HG02623 (cell line): ENCODE measurements around the gene EXOC4.
"Not testable (repeated sequence)": the region's sequence is repeated elsewhere in the genome, so short reads cannot be mapped to it uniquely, and the experiment has no call there.

Experiments
- ATAC-seq: cut with Tn5 transposase; IDR thresholded peaks from one replicate; pipeline ENCODE4 v1.9.1; 2021; ENCODE audit warnings: moderate library complexity; ENCODE audit not compliant: unreplicated experiment

Gene EXOC4

DNA sequence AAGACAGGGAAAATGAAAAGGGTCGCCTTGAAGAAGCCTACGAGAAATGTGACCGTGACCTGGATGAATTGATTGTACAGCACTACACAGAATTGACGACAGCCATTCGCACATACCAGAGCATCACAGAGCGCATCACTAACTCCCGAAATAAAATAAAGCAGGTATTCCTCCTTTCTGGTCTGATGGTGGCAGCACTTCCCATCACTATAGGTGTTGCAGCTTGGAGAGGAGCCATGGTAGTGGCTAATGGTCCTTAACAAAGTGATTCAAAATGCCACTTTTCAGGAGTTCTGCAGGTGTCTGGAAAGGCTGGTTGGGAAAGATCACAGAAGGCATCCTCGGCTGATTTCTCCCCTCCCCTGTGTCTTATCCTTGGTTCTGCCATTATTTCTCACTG lies 22.1 kb downstream of the EXOC4 start:
- ATAC-seq: no peak

DNA sequence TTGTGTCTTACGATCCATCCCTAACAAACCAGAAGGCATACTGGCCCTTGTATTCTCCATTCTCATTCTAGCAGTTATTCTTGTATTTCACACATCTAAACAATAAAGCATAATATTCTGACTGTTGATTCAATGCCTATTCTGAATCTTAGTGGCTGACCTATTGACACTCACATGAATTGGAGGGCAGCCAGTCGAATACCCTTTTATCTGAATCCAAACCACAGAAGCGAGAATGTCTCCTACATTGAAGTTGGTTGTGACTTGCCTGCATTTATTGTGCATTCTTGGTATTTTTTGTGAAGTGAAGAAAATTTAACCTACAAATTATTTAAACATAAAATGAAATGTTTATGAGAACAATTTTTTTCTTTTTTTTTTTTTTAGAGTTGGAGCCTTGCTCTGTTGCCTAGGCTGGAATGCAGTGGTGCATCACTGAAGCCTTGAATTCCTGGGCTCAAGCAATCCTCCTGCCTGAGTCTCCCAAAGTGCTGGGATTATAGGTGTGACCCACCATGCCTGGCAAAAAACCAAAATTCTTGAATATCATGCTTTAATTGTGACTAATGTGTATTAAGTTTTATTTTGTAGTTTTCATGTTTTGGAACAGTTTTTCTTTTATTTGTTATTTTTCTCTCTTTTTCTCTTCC lies 22.7 kb downstream of the EXOC4 start:
- no peak for ATAC-seq

DNA sequence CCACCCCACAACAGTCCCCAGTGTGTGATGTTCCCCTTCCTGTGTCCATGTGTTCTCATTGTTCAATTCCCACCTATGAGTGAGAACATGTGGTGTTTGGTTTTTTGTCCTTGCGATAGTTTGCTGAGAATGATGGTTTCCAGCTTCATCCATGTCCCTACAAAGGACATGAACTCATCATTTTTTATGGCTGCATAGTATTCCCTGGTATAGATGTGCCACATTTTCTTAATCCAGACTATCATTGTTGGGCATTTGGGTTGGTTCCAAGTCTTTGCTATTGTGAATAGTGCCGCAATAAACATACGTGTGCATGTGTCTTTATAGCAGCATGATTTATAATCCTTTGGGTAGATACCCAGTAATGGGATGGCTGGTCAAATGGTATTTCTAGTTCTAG lies 26.1 kb downstream of the EXOC4 start:
- ATAC-seq: not testable (repeated sequence)

DNA sequence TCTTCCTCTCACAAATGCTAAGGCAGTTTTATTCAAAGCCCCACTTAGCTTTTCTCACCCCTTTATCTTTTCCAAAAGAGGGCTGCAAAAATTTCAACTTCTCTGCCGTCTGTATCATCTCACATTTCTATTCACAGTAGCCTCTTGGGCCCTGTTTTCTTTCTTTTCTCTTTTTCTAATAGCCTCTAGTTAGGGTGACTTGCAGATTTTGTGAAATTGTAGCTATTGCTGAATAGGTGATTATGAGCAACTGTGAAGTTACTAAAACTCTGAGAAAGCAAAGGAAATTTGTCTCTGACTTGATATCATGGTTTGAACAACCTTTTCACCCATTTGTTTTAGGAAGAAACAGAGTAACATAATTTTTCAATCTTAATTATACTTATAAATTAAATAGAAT lies 29.2 kb downstream of the EXOC4 start:
- ATAC-seq: no peak

DNA sequence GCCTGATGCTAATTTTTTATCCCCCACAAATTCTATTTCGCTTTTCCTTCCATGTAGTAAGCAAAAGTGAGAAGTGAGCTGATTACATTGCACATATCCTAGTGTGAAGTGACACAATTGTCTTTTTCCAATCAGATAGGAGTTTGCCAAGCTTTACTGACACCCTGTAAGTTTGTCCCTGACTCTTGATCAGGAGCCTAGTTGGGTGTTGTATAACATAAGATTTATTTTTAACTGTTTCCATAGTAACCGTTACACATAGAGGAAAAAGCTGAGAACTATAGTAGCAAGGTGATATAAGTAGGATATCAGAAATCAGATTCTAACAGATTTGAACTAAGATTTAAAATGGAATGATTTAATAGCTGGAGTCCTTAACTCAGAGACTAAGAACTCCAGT lies 31.2 kb downstream of the EXOC4 start:
- no peak for ATAC-seq

DNA sequence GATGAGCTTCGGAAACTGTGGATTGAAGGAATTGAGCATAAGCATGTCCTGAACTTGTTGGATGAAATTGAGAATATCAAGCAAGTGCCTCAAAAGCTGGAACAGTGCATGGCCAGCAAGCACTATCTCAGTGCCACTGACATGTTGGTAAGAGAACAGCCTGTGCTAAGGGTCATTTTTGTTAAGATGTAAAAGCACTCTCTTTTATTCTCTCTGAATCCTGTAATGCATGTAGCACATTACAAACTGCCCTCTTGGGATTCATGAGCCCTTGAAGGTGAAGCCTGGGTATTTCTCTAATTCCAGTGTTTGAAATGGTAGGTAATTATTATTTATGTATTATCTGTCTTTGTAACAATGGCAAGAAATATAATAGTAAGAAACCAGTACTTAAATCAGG lies 36.1 kb downstream of the EXOC4 start:
- no peak for ATAC-seq

DNA sequence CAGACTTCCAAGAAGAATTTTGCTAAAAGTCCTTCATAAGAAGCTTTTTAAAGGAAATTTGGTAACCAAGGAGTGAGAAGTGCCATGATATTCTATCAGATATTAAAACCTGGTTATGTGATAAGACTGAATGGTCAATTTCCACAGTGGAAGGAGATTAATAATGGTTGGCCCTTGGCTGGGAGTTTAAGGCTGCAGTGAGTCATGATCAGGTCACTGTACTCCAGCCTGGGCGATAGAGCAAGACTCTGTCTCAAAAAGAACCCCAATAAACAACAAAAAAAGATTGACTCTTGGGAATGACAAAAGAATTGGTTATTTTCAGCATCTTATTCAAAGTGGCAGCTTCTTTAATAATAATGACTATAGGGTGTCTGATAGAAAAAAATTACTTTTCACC lies 37.2 kb downstream of the EXOC4 start:
- ATAC-seq: no peak

DNA sequence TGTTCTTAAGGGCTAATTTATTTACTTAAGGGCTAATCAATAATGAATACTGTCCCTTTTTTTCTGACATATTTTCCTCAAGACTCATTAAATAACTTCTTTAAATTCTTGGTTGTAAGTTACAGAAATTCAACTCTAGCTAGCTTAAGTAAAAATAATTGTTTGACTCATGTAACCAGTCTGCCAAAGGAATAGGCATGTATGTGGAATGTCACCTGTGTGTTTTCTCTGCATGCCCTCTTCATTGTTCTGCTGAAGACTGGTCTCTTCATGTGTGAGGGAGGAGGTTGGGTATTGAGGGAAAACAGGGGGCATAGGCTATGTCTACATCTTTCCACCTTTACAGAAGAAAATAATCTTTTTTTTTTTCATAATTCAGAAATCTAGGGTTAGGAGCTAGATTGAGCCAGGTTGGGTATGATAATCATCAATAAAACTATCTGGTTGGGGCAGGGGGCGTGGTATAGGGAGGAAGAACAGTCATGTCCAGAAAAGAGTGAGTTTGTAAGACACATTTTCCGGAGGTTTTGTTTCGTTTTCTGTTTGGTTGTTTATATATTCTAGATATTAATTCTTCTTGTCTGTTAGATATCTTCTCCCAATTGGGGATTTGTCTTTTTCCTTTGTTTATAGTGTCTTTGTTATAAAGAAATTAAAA lies 37.9 kb downstream of the EXOC4 start:
- ATAC-seq: no peak

DNA sequence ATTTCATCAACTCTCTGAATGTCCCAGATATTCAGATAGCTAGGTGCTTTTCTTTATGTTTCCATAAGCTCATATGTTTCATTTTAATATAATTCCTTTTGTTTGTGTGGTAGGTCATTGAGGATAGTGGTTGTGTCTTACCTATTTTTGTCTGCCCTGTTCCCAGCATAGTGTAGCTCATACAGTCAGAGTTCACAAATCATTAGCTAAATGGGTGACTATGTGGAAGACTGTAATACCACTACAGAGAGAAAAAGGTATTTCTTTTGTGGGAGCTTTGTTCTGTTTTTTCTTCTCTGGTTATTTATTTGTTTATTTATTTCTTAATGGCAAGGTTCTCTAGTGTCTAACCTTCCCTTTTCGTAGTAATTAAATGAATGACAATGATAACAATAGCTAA lies 39.8 kb downstream of the EXOC4 start:
- ATAC-seq: no peak

DNA sequence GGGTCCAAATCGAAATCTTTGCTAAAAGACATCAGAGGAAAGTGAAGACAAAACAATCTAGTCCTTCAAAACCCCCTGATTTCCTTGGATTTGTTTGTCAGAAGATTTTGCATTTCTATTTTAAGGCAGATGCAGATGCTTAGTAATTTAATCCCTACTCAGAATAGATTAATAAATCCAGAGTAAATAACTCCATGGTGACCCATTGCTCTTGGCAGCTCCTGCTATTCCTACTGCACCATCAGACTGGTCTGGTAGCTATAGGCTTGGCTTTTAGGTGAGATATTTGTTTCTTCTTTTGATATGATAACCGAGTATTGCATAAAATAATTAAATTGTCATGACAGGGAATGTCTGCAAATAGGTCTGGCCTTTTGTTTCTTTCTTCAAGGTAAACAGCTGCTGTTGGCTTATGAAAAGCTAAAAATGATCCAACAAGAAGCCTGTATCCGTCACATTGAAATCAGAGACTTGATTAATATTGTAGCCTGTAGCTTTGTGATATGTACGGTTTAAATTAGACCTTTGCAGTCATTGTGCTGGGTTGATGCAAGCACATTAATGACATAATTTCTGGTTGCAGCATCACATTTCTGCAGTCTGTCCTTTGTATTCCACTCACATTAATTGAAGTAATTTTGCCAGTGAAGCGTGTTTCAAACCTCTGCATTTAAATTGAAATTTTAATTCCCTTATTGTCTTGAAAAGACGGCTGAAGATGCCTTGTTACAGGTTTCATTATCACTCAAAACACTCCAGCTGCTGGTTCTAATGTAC lies 40.7 kb downstream of the EXOC4 start:
- ATAC-seq: no peak

DNA sequence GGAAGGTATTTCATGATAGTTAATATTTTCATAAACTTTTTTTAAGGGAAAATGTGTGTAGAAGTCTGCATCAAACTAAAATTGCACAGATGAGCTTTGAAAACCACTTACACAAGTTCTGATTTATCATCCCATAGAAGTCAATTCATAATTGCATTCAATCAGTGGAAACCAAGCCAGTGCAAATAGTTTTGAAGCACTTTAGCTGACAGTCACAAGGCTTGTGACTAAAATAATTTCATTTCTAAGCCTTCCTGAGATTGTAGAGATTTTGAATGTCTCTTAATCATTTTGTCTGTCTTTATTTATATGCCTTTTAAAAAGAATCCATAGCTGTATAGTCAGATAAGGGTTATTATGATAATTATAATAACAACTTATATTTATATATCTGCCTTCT lies 41.4 kb downstream of the EXOC4 start:
- no peak for ATAC-seq

DNA sequence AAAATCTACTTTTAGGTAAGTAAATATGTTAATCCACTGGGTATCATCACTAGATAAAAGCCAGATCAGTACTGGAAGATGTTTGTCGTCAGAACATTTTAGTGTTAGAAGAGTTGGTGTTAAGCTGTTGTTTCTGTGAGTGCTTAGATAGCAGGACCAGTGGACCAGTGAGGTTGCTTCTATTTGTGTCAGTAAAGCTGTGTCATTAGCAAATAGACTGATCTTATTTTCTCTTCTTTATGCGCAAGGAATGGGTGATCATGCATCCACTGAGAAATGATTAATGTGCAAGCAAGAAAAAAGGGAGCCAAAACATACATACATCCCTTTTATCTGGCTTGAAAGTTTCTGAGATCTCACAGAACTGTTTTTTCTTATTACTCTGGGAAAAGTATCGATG lies 42.6 kb downstream of the EXOC4 start:
- no peak for ATAC-seq

DNA sequence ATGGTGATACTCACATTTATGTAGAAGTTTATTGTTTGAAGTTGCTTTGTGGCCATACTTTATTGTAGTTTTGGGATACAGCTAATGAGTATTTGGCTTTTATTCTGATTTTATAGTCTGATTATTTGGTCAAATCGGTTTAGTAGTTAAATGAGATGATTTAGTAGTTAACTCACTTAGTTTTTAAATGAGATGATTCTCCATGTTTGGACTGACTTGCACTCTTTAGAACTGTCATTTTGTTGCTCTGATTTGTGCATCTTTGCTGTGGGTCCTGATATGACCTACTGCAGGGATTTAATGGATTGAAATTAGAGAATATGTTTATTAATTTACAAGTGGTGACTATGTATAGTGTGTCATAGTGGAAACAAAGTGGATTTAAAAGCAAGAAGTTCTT lies 44.2 kb downstream of the EXOC4 start:
- ATAC-seq: no peak

DNA sequence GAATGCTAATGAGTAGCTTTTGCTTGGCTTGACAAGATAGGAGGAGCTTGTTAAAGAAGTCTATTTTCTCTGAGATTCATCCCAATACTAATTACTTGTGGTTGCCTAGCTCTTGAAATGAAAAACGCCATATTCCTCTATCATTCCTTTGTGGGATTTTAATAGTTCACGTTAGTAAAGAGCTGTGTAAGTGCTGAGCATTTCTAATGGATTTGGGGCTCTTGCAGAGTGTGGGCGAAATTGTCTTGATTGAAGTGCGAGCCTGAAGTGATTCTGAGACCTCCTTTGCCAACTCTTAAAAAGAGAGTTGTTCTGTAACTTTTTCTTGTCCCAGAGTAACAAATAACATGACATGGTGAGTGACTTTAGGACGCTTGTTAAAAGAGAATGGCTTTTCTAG lies 45.2 kb downstream of the EXOC4 start:
- no peak for ATAC-seq

DNA sequence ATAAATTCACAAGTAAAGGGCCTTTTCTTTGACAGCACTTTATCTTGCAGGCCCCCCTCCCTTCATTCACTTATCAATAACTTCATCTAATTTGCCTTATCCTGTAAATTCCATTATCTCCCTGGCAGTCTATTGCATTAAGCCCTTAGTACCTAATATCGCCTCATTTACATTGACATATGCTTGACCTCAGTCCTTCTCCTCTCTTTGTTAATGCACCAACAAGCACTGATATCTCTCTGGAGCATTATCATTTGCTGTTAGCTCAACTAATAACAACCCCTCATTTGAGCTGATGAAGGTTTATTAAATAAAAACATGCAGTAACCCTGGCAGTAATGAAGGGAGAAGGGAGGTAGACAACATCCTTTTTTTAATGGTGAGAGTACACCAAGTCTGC lies 46.8 kb downstream of the EXOC4 start:
- no peak for ATAC-seq

DNA sequence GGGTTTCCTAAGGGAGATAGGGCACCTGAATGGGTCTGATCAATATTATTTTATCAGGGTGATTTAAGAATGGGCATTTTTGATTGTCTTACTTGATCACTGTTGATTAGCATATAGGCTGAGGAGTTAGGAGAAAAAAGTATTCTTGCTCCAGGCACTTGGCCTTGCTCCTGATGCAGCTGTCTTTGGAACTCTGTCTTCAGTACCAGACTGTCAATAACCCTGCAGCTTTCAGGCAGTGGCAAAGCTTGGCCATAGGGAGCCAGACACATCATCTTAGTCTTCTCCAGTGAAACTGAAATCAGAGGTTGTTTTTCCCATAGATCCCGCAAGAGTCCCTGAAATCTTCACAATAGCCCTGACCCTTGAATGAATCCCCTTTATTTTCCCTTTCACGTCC lies 47.2 kb downstream of the EXOC4 start:
- ATAC-seq: no peak

DNA sequence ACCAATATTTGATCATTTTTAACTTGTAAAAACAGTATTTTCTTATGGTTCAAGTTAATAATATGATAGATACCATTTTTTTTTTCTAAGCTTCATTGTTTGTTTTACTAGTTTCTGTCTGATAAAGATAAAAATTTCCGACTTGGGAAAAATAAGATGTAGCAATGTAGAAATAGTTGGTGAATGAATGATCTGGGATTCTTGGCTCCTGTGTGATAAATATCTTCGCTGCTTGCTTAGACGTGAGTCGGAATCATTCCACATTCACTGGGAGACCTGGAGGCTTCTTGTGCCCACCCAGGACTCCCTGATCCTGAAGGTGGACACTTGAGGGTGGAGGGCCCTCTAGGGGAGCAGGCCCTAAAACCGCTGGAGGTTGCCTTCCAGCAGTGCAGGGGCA lies 47.9 kb downstream of the EXOC4 start:
- no peak for ATAC-seq

DNA sequence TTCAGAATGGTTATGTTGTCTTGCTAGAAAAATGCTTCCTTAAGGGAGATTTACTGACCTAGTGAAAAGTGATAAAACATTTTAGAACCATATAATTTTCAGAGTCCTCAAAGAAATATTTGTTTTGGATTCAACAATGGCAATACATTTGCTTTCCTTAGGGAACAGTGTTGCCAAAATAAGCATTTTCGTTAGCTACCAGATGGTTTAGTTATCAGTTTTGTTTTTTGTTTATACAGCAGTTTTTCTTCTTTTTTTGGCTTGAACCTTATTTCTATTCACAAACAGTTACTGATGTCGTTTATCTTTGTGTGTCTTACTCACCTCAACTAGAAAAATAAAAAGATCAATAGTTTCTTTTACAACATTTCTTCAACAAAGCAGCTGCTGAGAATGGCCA lies 48.6 kb downstream of the EXOC4 start:
- ATAC-seq: no peak

DNA sequence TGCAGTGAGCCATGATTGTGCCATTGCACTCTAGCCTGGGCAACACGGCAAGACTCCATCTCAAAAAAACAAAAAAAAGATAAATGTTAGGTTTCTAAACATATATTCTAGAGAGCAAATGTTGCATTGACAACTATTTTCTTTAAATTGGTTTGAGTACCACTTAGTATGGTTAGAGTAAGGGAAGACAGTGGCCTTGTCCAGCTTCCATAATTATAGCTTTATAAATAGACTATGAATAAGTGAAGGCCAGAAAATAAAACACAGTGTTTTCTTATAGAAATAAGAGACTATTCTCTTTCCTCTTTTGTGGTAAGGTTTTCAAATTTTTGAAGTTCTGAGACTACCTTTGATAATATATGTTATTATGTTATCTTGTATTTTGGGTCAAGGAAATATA lies 50.5 kb downstream of the EXOC4 start:
- ATAC-seq: no peak

DNA sequence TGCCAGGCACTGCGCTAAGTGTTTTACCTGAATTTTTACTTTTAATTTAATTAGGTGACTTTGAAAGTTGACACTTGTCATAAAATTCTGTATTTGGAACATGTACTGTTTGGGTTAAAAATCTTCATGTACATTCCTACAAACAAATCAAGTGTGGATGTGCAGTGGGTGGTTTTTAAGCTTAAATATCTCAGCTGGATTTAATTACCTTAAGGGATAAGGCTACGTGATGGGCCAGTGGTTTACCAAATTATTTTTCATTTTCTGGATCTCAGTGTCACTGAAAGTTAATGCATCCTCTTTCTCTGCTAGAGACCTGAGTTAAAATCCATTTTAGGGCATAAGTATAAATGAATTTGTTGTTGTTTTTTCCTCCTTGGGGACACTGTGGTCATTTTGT lies 51.1 kb downstream of the EXOC4 start:
- ATAC-seq: no peak

DNA sequence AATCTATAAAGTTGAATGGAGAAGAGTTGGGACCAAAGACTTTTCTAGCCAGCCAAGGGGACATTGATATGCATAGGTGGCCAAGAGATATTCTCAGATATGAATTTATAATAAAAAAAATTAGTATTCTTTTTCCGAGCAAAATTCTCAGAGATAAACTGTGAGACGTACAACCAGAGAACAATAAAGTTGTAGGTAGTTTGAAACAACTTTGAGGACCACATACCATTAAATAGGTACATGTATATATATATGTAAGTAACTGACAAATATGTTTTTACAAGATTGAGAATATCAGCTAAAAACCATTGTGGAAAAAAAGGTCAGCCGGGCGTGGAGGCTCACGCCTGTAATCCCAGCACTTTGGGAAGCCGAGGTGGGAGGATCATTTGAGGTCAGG lies 56.5 kb downstream of the EXOC4 start:
- ATAC-seq: no peak

DNA sequence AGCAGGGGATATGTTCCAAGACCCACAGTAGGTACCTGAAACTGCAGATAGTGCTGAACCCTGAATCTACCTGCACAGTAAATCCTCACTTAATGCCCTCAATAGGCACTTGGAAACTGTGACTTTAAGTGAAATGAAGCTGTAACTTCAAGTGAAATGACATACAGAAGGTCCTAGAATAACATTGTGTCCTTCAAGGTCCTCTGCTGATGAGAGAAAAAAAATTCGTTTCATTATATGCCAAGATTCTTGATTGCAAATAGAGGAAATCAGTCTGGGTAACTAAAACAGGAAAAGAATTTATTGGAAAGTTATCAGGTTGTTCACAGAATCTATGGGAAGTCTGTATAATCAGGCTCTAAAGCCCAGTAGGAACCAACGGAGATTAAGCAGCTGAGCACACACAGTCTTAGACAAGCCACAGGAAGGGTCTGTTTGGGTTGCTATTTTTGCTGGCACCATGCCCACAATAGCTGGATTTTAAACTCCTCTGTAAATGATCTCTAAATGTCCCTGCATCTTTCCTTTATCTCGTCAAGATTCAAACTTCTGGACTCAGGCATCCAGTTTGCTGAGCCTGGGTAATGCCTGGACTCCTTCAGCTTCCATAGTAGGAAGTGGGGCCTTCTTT lies 57.5 kb downstream of the EXOC4 start:
- ATAC-seq: no peak
